Esophagus squamous epithelium (tissue), 5 donors: ENCODE results near the gene SPACDR. TPM values are rescaled to one million over a fixed set of nuclear protein-coding genes. Genes with fewer than 3 reads are reported as not detected.
A peak's percentile ranks its signal among the peaks of the same experiment; 100 is the strongest.
"Not testable (repeated sequence)": the region's sequence is repeated elsewhere in the genome, so short reads cannot be mapped to it uniquely, and the experiment has no call there.

Experiments used
- DNase-seq: peaks from one replicate; lab custom pipeline; 2025; lab: John Stamatoyannopoulos, UW
- H3K27ac ChIP-seq, 4 donors: fragments of 200-600 bp; sonication (generic); one replicate each; pipeline ENCODE4 v1.5.1; 2016 to 2019; ENCODE audit warnings: mild to moderate bottlenecking in 1 of 4
- H3K27me3 ChIP-seq, 4 donors: fragments of 200-600 bp; sonication (generic); 1 replicate in 3 of 4; 2 replicates in 1 of 4; pipeline versions ENCODE4 v1.5.1 to v1.6.0; 2017 to 2021; ENCODE audit warnings: antibody characterized with exemption in 1 of 4
- H3K36me3 ChIP-seq, 3 donors: fragments of 200-600 bp; sonication (generic); one replicate each; pipeline ENCODE4 v1.5.1; 2016 to 2019
- H3K4me1 ChIP-seq, 3 donors: fragments of 200-600 bp; sonication (generic); one replicate each; pipeline ENCODE4 v1.5.1; 2017 to 2019
- H3K4me3 ChIP-seq, 4 donors: fragments of 200-600 bp; sonication (generic); 1 replicate in 3 of 4; 2 replicates in 1 of 4; pipeline ENCODE4 v1.5.1; 2016 to 2019; ENCODE audit warnings: mild to moderate bottlenecking in 2 of 4, moderate library complexity in 1 of 4
- H3K9me3 ChIP-seq, 3 donors: fragments of 200-600 bp; sonication (generic); one replicate each; pipeline ENCODE4 v1.5.1; 2016 to 2019
- CTCF ChIP-seq, 6 experiments: fragments of 450-650 bp in 4 of 6; fragments of 200-600 bp in 2 of 6; sonication (generic) in 2 of 6; IDR thresholded peaks; one replicate each; pipeline ENCODE4 v1.5.1; 2016 to 2019; ENCODE audit warnings: antibody characterized with exemption in 6 of 6, mild to moderate bottlenecking in 4 of 6, moderate library complexity in 4 of 6
- POLR2A ChIP-seq, 4 donors: fragments of 450-650 bp; IDR thresholded peaks; one replicate each; pipeline ENCODE4 v1.6.1; 2017; ENCODE audit warnings: antibody characterized with exemption in 4 of 4, mild to moderate bottlenecking in 4 of 4, moderate library complexity in 3 of 4
- WGBS, 2 donors: methylation state at CpG; one replicate each; pipeline ENCODE4 v1.1.5; 2018; 5-methylcytosine and 5-hydroxymethylcytosine counted together
- intact Hi-C: fragments of 100-400 bp; cut with DNase I; formaldehyde crosslinking; loops from one replicate; pipeline ENCODE4 v1.15.0; 2022
- total RNA-seq, 4 donors: library from RNA; depleted of rRNA; stranded (reverse); fragments of >200 nt; gene quantifications; one replicate each; pipeline ENCODE4 v1.1.0, GENCODE V29; 2016
- donor health status: DM: yes; HTN: yes; CAD: no.

Gene SPACDR
- total RNA-seq, 4 donors from 2014 or later: not detected

- no peak overlapping the region for H3K27ac ChIP-seq
- no peaks in the 10 kb centered on the region for H3K27me3 ChIP-seq
- TF ChIP-seq POLR2A (IDR thresholded peaks at IDR 0.05) (no peak), CTCF (IDR thresholded peaks at IDR 0.05) (no peak)
- no peaks in the 10 kb centered on the region for H3K9me3 ChIP-seq
- WGBS, 2 donors: 50 to 62% methylated on average over 6 to 7 of the region's 8 CpGs
- peaks cover 0 to 13% (median 0%) of the 10 kb centered on the region in 3 donors for H3K4me1 ChIP-seq
- intact Hi-C loops: no loop called here
- no peaks in the 10 kb centered on the region for H3K36me3 ChIP-seq
- DNase-seq: no peak
- H3K4me3 ChIP-seq: no peak overlapping the region
Observed at GRCh38 chr7:100506356-100506923, 42.4 kb upstream of the SPACDR start.

GRCh38 chr7:100504887-100505611 is 41.0 kb upstream of the SPACDR start:
- Histone ChIP-seq H3K27me3 (no peaks in the 10 kb centered on the region), H3K9me3 (no peaks in the 10 kb centered on the region), H3K27ac (no peak overlapping the region), H3K36me3 (no peaks in the 10 kb centered on the region), H3K4me3 (no peak overlapping the region), H3K4me1 (peaks cover 0 to 13% (median 0%) of the 10 kb centered on the region in 3 donors)
- intact Hi-C loops: no loop called here
- DNase-seq: no peak
- TF ChIP-seq CTCF (IDR thresholded peaks at IDR 0.05) (no peak), POLR2A (IDR thresholded peaks at IDR 0.05) (no peak)
- WGBS, 2 donors: 86 to 94% methylated on average over 9 of the region's 9 CpGs

GRCh38 chr7:100504031-100504430 is 40.0 kb upstream of the SPACDR start:
- H3K27me3 ChIP-seq, H3K36me3 ChIP-seq, H3K4me3 ChIP-seq, DNase-seq, intact Hi-C loops, H3K9me3 ChIP-seq, H3K27ac ChIP-seq, H3K4me1 ChIP-seq: not testable (repeated sequence)
- 79 to 92% methylated on average over 3 of the region's 3 CpGs for WGBS, 2 donors

- DNase-seq, H3K27me3 ChIP-seq, H3K4me3 ChIP-seq, H3K9me3 ChIP-seq, H3K27ac ChIP-seq, H3K4me1 ChIP-seq, H3K36me3 ChIP-seq, intact Hi-C loops: not testable (repeated sequence)
- 80 to 90% methylated on average over 2 of the region's 2 CpGs for whole genome bisulfite sequencing, 2 donors
Observed at GRCh38 chr7:100500743-100501142, 36.7 kb upstream of the SPACDR start.

GRCh38 chr7:100496509-100496908 is 32.4 kb upstream of the SPACDR start:
- no peak for TF ChIP-seq POLR2A (IDR thresholded peaks at IDR 0.05)
- TF ChIP-seq CTCF (IDR thresholded peaks at IDR 0.05): no peak
- Histone ChIP-seq H3K4me1 (peaks cover 10 to 19% (median 13%) of the 10 kb centered on the region in 3 donors), H3K4me3 (no peak overlapping the region), H3K27ac (no peak overlapping the region), H3K9me3 (no peaks in the 10 kb centered on the region), H3K27me3 (peaks cover 0 to 15% (median 0%) of the 10 kb centered on the region in 4 donors), H3K36me3 (no peaks in the 10 kb centered on the region)
- WGBS, 2 donors: 77 to 82% methylated on average over 6 of the region's 6 CpGs
- intact Hi-C loops: no loop called here
- no peak for DNase-seq

GRCh38 chr7:100493476-100494264 is 29.6 kb upstream of the SPACDR start:
- Histone ChIP-seq H3K4me1 (peaks cover 10 to 26% (median 13%) of the 10 kb centered on the region in 3 donors), H3K9me3 (no peaks in the 10 kb centered on the region), H3K27me3 (peaks cover 0 to 15% (median 0%) of the 10 kb centered on the region in 4 donors), H3K27ac (peak overlapping the region; percentile 5 to 22 (median 14)), H3K36me3 (peaks cover 0 to 2% (median 0%) of the 10 kb centered on the region in 3 donors), H3K4me3 (peak overlapping the region; percentile 23 to 67 (median 35))
- 5 to 10% methylated on average over 4 to 15 of the region's 56 CpGs for WGBS, 2 donors
- TF ChIP-seq CTCF (IDR thresholded peaks at IDR 0.05) (peak in 2 of 6 experiments; percentile 6 to 15), POLR2A (IDR thresholded peaks at IDR 0.05) (no peak)
- no peak for DNase-seq
- intact Hi-C loops: no loop called here
